Measurements from ENCODE around the gene CXorf49.
"Not testable (repeated sequence)": the region's sequence is repeated elsewhere in the genome, so short reads cannot be mapped to it uniquely, and the experiment has no call there.

Gene CXorf49

GRCh38 chrX:71675636-71676035 is 42.4 kb downstream of the CXorf49 start:
- not testable (repeated sequence) for DNase-seq (ENCODE audit: low read depth in 1 of 2, low spot score in 1 of 2)

- no peak for DNase-seq (ENCODE audit: low read depth in 1 of 2, low spot score in 1 of 2)
Measured at GRCh38 chrX:71671938-71672337, 46.1 kb downstream of the CXorf49 start.

GRCh38 chrX:71671043-71671780 is 46.9 kb downstream of the CXorf49 start:
- DNase-seq (ENCODE audit: low read depth in 1 of 2, low spot score in 1 of 2): peak in 1 of 2 donors; percentile 50

GRCh38 chrX:71669947-71670346 is 48.1 kb downstream of the CXorf49 start:
- not testable (repeated sequence) for DNase-seq (ENCODE audit: low read depth in 1 of 2, low spot score in 1 of 2)

- no peak for DNase-seq (ENCODE audit: low read depth in 1 of 2, low spot score in 1 of 2)
Measured at GRCh38 chrX:71669492-71669891, 48.6 kb downstream of the CXorf49 start.

GRCh38 chrX:71668248-71668595 is 49.9 kb downstream of the CXorf49 start:
- DNase-seq (ENCODE audit: low read depth in 1 of 2, low spot score in 1 of 2): no peak

GRCh38 chrX:71667328-71668247 is 50.5 kb downstream of the CXorf49 start, which contains the start of gene LOC101059915:
LOC101059915 (plus strand) TSS chrX:71667546.
- no peak for DNase-seq (ENCODE audit: low read depth in 1 of 2, low spot score in 1 of 2)

GRCh38 chrX:71666240-71667223 is 51.6 kb downstream of the CXorf49 start:
- no peak for DNase-seq (ENCODE audit: low read depth in 1 of 2, low spot score in 1 of 2)

- no peak for DNase-seq (ENCODE audit: low read depth in 1 of 2, low spot score in 1 of 2)
Measured at GRCh38 chrX:71665747-71666146, 52.3 kb downstream of the CXorf49 start.

- DNase-seq (ENCODE audit: low read depth in 1 of 2, low spot score in 1 of 2): no peak
Measured at GRCh38 chrX:71664889-71665491, 53.1 kb downstream of the CXorf49 start.

Measured in stimulated activated CD4-positive, alpha-beta T cell treated with anti-CD3 and anti-CD28 coated beads, Interleukin-15, amount 100 ng/mL, for 1 hour (primary cell).